Measurements from ENCODE around the gene POU2AF2.

The POU2AF2 gene

DNA sequence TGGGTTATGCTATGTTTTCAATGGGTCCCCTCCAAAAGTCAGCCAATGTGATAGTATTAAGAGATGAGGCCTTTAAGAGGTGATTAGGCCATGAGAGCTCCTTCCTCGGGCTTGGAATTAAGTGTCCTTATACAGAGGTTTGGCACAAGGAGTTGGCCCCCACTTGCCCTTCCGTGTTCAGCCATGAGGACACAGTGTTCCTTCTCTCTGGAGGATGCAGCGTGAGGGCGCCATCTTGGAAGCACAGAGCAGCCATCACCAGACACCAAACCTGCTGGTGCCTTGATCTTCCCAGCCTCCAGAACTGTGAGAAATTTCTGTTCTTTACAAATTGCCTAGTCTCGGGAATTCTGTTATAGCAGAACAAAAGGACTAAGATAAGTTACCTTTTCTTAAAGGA lies 79.7 kb downstream of the POU2AF2 start:
- ChIA-PET POLR2A (no interaction called here), CTCF (interaction anchor here (0.6 to 1.0 kb wide), 2 partner anchors 9 to 121 kb away, joined by 3 to 4 read pairs; no protein-coding TSS in a partner anchor)
- no peak overlapping the region for H3K27ac ChIP-seq (ENCODE audit: extremely low read depth, low read depth, low read length)
- no peaks in the 10 kb centered on the region for H3K4me1 ChIP-seq (ENCODE audit: control insufficient read depth, insufficient read depth, low read length)
- no peak overlapping the region for H3K4me3 ChIP-seq (ENCODE audit: low read depth, low read length)
- no peak for TF ChIP-seq ZNF184 (tag by site-specific recombination; IDR thresholded peaks at IDR 0.05)
- H3K9me3 ChIP-seq (ENCODE audit: control insufficient read depth, insufficient read depth, low read depth, low read length), result no peaks in the 10 kb centered on the region
- H3K36me3 ChIP-seq (ENCODE audit: control insufficient read depth in 2 of 2, insufficient read depth in 1 of 2, low read length in 2 of 2), result no peaks in the 10 kb centered on the region

DNA sequence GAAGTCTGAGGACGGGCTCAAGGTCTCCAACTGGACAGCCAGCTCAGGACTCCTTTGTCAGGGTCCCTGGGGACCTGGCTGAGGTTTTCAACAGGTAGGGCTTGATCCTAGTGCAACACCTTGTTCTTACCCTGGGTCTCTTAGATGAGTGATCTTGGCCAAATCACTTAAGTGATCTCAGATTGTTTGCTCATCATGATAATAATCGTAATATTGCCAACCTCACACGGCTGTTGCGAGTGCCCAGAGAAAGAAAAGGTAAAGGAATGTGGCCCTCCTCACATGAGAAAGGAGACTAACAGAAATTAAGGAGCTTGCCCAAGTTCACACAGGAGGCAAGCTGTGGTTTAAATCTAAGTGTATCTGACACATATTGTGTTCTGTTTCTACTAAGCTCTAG lies 81.3 kb downstream of the POU2AF2 start:
- H3K4me3 ChIP-seq (ENCODE audit: low read depth, low read length), result no peak overlapping the region
- H3K4me1 ChIP-seq (ENCODE audit: control insufficient read depth, insufficient read depth, low read length), result no peaks in the 10 kb centered on the region
- no peaks in the 10 kb centered on the region for H3K9me3 ChIP-seq (ENCODE audit: control insufficient read depth, insufficient read depth, low read depth, low read length)
- POLR2A ChIA-PET, result interaction anchor here (0.6 kb wide), 1 partner anchor 100 kb away, joined by 3 read pairs; no protein-coding TSS in a partner anchor
- H3K27ac ChIP-seq (ENCODE audit: extremely low read depth, low read depth, low read length), result no peak overlapping the region
- no peaks in the 10 kb centered on the region for H3K36me3 ChIP-seq (ENCODE audit: control insufficient read depth in 2 of 2, insufficient read depth in 1 of 2, low read length in 2 of 2)
- CTCF ChIA-PET, result interaction anchor here (0.5 to 0.9 kb wide), 2 partner anchors 19 to 55 kb away, joined by 3 to 4 read pairs; no protein-coding TSS in a partner anchor
- no peak for TF ChIP-seq ZXDB (tag by site-specific recombination; IDR thresholded peaks at IDR 0.05)
- TF ChIP-seq SETDB1 (IDR thresholded peaks at IDR 0.05; ENCODE audit: insufficient read length, low read length), result no peak
- TF ChIP-seq ZNF274 (IDR thresholded peaks at IDR 0.05; ENCODE audit: low read length), result no peak
- no peak for TF ChIP-seq ZNF274 (tag by site-specific recombination; IDR thresholded peaks at IDR 0.05; ENCODE audit: borderline replicate concordance)
- TF ChIP-seq, protein P1, sequence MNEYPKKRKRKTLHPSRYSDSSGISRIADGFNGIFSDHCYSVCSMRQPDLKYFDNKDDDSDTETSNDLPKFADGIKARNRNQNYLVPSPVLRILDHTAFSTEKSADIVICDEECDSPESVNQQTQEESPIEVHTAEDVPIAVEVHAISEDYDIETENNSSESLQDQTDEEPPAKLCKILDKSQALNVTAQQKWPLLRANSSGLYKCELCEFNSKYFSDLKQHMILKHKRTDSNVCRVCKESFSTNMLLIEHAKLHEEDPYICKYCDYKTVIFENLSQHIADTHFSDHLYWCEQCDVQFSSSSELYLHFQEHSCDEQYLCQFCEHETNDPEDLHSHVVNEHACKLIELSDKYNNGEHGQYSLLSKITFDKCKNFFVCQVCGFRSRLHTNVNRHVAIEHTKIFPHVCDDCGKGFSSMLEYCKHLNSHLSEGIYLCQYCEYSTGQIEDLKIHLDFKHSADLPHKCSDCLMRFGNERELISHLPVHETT (tag by site-specific recombination; IDR thresholded peaks at IDR 0.05), result no peak
- TF ChIP-seq ZNF211 (tag by site-specific recombination; IDR thresholded peaks at IDR 0.05; ENCODE audit: low read depth), result no peak
- TF ChIP-seq, protein P2, sequence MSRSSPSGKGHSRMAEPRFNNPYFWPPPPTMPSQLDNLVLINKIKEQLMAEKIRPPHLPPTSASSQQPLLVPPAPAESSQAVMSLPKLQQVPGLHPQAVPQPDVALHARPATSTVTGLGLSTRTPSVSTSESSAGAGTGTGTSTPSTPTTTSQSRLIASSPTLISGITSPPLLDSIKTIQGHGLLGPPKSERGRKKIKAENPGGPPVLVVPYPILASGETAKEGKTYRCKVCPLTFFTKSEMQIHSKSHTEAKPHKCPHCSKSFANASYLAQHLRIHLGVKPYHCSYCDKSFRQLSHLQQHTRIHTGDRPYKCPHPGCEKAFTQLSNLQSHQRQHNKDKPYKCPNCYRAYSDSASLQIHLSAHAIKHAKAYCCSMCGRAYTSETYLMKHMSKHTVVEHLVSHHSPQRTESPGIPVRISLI (tag by site-specific recombination; IDR thresholded peaks at IDR 0.05), result no peak
- TF ChIP-seq, protein P3, sequence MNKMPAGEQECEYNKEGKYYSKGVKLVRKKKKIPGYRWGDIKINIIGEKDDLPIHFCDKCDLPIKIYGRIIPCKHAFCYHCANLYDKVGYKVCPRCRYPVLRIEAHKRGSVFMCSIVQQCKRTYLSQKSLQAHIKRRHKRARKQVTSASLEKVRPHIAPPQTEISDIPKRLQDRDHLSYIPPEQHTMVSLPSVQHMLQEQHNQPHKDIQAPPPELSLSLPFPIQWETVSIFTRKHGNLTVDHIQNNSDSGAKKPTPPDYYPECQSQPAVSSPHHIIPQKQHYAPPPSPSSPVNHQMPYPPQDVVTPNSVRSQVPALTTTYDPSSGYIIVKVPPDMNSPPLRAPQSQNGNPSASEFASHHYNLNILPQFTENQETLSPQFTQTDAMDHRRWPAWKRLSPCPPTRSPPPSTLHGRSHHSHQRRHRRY (tag by site-specific recombination; IDR thresholded peaks at IDR 0.05), result no peak
- no peak for TF ChIP-seq HOXA7 (CRISPR knock-in tag; IDR thresholded peaks at IDR 0.05; ENCODE audit: borderline replicate concordance)
- no peak for TF ChIP-seq ZNF433 (tag by site-specific recombination; IDR thresholded peaks at IDR 0.05; ENCODE audit: low read depth)
- TF ChIP-seq, protein P4, sequence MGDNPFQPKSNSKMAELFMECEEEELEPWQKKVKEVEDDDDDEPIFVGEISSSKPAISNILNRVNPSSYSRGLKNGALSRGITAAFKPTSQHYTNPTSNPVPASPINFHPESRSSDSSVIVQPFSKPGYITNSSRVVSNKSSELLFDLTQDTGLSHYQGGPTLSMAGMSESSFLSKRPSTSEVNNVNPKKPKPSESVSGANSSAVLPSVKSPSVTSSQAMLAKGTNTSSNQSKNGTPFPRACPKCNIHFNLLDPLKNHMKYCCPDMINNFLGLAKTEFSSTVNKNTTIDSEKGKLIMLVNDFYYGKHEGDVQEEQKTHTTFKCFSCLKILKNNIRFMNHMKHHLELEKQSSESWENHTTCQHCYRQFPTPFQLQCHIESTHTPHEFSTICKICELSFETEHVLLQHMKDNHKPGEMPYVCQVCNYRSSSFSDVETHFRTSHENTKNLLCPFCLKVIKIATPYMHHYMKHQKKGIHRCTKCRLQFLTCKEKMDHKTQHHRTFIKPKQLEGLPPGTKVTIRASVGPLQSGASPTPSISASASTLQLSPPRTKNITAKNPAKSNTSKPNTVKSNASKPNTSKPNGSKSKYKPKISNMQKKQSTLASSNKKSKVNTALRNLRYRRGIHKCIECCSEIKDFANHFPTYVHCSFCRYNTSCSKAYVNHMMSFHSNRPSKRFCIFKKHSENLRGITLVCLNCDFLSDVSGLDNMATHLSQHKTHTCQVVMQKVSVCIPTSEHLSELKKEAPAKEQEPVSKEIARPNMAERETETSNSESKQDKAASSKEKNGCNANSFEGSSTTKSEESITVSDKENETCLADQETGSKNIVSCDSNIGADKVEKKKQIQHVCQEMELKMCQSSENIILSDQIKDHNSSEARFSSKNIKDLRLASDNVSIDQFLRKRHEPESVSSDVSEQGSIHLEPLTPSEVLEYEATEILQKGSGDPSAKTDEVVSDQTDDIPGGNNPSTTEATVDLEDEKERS (tag by site-specific recombination; IDR thresholded peaks at IDR 0.05), result no peak
- TF ChIP-seq SP2 (tag by site-specific recombination; IDR thresholded peaks at IDR 0.05), result no peak
- no peak for TF ChIP-seq ZNF560 (tag by site-specific recombination; IDR thresholded peaks at IDR 0.05; ENCODE audit: borderline replicate concordance)
- TF ChIP-seq, protein P5, sequence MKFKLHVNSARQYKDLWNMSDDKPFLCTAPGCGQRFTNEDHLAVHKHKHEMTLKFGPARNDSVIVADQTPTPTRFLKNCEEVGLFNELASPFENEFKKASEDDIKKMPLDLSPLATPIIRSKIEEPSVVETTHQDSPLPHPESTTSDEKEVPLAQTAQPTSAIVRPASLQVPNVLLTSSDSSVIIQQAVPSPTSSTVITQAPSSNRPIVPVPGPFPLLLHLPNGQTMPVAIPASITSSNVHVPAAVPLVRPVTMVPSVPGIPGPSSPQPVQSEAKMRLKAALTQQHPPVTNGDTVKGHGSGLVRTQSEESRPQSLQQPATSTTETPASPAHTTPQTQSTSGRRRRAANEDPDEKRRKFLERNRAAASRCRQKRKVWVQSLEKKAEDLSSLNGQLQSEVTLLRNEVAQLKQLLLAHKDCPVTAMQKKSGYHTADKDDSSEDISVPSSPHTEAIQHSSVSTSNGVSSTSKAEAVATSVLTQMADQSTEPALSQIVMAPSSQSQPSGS (tag by site-specific recombination; IDR thresholded peaks at IDR 0.05; ENCODE audit: low read depth), result no peak
- TF ChIP-seq SCRT1 (tag by site-specific recombination; IDR thresholded peaks at IDR 0.05; ENCODE audit: borderline replicate concordance), result no peak
- TF ChIP-seq ZNF2 (tag by site-specific recombination; IDR thresholded peaks at IDR 0.05), result no peak
- TF ChIP-seq, protein P6, sequence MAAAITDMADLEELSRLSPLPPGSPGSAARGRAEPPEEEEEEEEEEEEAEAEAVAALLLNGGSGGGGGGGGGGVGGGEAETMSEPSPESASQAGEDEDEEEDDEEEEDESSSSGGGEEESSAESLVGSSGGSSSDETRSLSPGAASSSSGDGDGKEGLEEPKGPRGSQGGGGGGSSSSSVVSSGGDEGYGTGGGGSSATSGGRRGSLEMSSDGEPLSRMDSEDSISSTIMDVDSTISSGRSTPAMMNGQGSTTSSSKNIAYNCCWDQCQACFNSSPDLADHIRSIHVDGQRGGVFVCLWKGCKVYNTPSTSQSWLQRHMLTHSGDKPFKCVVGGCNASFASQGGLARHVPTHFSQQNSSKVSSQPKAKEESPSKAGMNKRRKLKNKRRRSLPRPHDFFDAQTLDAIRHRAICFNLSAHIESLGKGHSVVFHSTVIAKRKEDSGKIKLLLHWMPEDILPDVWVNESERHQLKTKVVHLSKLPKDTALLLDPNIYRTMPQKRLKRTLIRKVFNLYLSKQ (tag by site-specific recombination; IDR thresholded peaks at IDR 0.05; ENCODE audit: borderline replicate concordance), result no peak
- TF ChIP-seq ZNF555 (tag by site-specific recombination; conservative IDR thresholded peaks at IDR 0.05), result no peak
- TF ChIP-seq, protein P7, sequence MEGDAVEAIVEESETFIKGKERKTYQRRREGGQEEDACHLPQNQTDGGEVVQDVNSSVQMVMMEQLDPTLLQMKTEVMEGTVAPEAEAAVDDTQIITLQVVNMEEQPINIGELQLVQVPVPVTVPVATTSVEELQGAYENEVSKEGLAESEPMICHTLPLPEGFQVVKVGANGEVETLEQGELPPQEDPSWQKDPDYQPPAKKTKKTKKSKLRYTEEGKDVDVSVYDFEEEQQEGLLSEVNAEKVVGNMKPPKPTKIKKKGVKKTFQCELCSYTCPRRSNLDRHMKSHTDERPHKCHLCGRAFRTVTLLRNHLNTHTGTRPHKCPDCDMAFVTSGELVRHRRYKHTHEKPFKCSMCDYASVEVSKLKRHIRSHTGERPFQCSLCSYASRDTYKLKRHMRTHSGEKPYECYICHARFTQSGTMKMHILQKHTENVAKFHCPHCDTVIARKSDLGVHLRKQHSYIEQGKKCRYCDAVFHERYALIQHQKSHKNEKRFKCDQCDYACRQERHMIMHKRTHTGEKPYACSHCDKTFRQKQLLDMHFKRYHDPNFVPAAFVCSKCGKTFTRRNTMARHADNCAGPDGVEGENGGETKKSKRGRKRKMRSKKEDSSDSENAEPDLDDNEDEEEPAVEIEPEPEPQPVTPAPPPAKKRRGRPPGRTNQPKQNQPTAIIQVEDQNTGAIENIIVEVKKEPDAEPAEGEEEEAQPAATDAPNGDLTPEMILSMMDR (tag by site-specific recombination; IDR thresholded peaks at IDR 0.05), result no peak
- no peak for TF ChIP-seq ZNF302 (tag by site-specific recombination; IDR thresholded peaks at IDR 0.05; ENCODE audit: low read depth)

Data from HEK293 (cell line).